ENCODE data around the gene CSMD2. TPM values are rescaled to one million over a fixed set of nuclear protein-coding genes. Genes with fewer than 3 reads are reported as not detected.

The CSMD2 gene
- total RNA-seq, 2 donors from 2014 or later = 0.62 to 2.8 TPM

DNA sequence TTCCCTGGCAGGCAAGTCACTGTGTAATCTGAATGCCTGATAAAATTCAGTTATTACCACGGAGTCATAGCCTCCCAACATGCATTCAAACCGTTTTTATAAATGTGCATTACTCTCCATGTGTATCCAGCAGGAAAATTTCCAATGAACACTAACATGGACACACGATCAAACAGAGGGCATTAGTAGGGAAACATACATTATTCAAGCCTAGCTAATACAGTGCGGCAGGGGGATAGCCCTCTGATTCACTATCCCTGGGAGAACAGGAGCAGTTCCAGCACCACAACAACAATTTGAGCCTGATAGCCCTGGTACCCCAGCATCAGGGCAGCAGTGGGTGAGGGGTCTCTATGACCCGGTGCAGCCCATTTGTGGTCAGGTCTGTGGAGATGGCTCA is 337.0 kb downstream of the CSMD2 start:
- TF ChIP-seq, protein P1, sequence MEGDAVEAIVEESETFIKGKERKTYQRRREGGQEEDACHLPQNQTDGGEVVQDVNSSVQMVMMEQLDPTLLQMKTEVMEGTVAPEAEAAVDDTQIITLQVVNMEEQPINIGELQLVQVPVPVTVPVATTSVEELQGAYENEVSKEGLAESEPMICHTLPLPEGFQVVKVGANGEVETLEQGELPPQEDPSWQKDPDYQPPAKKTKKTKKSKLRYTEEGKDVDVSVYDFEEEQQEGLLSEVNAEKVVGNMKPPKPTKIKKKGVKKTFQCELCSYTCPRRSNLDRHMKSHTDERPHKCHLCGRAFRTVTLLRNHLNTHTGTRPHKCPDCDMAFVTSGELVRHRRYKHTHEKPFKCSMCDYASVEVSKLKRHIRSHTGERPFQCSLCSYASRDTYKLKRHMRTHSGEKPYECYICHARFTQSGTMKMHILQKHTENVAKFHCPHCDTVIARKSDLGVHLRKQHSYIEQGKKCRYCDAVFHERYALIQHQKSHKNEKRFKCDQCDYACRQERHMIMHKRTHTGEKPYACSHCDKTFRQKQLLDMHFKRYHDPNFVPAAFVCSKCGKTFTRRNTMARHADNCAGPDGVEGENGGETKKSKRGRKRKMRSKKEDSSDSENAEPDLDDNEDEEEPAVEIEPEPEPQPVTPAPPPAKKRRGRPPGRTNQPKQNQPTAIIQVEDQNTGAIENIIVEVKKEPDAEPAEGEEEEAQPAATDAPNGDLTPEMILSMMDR (conservative IDR thresholded peaks at IDR 0.05) = no peak

DNA sequence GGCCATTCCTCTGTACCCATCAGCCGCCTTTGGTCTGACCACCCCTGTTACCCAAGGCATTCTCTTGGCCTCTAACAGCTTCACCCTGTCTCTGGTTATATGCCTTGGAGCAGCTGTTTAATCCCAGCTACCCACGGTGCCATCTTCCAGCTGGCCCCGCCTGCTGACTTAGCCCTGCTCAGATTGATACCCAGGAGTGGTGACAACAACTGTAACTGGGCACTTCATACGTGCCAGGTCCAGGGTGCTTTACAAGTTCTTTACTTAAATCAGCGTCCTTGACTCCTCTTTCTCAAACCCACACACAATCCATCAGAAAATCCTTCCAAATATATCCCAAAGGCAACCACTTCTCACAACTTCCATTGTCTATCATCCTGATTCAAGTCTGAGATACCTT is 338.3 kb downstream of the CSMD2 start:
- TF ChIP-seq, protein P1 (conservative IDR thresholded peaks at IDR 0.05) = no peak
- peaks cover 10% of the 10 kb centered on the region for H3K27me3 Mint-ChIP-seq (ENCODE audit: insufficient read depth)
- WGBS, 2 experiments (ENCODE audit: insufficient coverage in 1 of 2, insufficient read length in 1 of 2) = 83 to 88% methylated on average over 1 to 5 of the region's 5 CpGs

More for the DNA sequence above, 337.0 kb downstream of the CSMD2 start:
- no peak overlapping the region for H3K9ac ChIP-seq (ENCODE audit: extremely low read depth, low read length, poor library complexity, severe bottlenecking)
- H3K36me3 ChIP-seq (ENCODE audit: control insufficient read depth, insufficient read depth, low read length) = no peaks in the 10 kb centered on the region
- Mint-ChIP-seq H3K4me1 (no peaks in the 10 kb centered on the region), H3K4me3 (no peak overlapping the region), H3K36me3 (ENCODE audit: low read depth) (peaks cover 8% of the 10 kb centered on the region), H3K27ac (no peak overlapping the region), H3K27me3 (ENCODE audit: insufficient read depth) (peaks cover 3% of the 10 kb centered on the region), H3K9me3 (peaks cover 45% of the 10 kb centered on the region)
- 66 to 78% methylated on average over 4 to 5 of the region's 5 CpGs for WGBS, 2 experiments (ENCODE audit: insufficient coverage in 1 of 2, insufficient read length in 1 of 2)
- peak; percentile 5 for DNase-seq
- H3K9me3 ChIP-seq (ENCODE audit: control insufficient read depth, low read length) = peaks cover 14% of the 10 kb centered on the region
- H3K4me1 ChIP-seq (ENCODE audit: control insufficient read depth, insufficient read depth, low read length) = no peaks in the 10 kb centered on the region
- no peak overlapping the region for H3K27ac ChIP-seq (ENCODE audit: low read depth, low read length)
- H3K27me3 ChIP-seq (ENCODE audit: control insufficient read depth, insufficient read depth, low read length, poor library complexity, severe bottlenecking) = no peaks in the 10 kb centered on the region
- H3K4me3 ChIP-seq (ENCODE audit: low read length) = no peak overlapping the region

GRCh38 chr1:33826311-33826710 is 338.7 kb downstream of the CSMD2 start:
- Mint-ChIP-seq H3K27ac (no peak overlapping the region), H3K9me3 (peaks cover 37% of the 10 kb centered on the region), H3K27me3 (ENCODE audit: insufficient read depth) (peaks cover 10% of the 10 kb centered on the region), H3K4me3 (no peak overlapping the region), H3K4me1 (no peaks in the 10 kb centered on the region), H3K36me3 (ENCODE audit: low read depth) (peaks cover 8% of the 10 kb centered on the region)
- Histone ChIP-seq H3K27me3 (ENCODE audit: control insufficient read depth, insufficient read depth, low read length, poor library complexity, severe bottlenecking) (no peaks in the 10 kb centered on the region), H3K9me3 (ENCODE audit: control insufficient read depth, low read length) (peaks cover 14% of the 10 kb centered on the region), H3K27ac (ENCODE audit: low read depth, low read length) (no peak overlapping the region), H3K9ac (ENCODE audit: extremely low read depth, low read length, poor library complexity, severe bottlenecking) (no peak overlapping the region), H3K36me3 (ENCODE audit: control insufficient read depth, insufficient read depth, low read length) (no peaks in the 10 kb centered on the region), H3K4me3 (ENCODE audit: low read length) (no peak overlapping the region), H3K4me1 (ENCODE audit: control insufficient read depth, insufficient read depth, low read length) (no peaks in the 10 kb centered on the region)
- TF ChIP-seq, protein P1 (conservative IDR thresholded peaks at IDR 0.05) = no peak
- DNase-seq = peak; percentile 3

More for the DNA sequence above, 338.3 kb downstream of the CSMD2 start:
- no peaks in the 10 kb centered on the region for H3K4me1 ChIP-seq (ENCODE audit: control insufficient read depth, insufficient read depth, low read length)
- no peak overlapping the region for H3K27ac ChIP-seq (ENCODE audit: low read depth, low read length)
- Mint-ChIP-seq H3K9me3 (peaks cover 37% of the 10 kb centered on the region), H3K4me3 (no peak overlapping the region), H3K4me1 (no peaks in the 10 kb centered on the region), H3K27ac (no peak overlapping the region), H3K36me3 (ENCODE audit: low read depth) (peaks cover 8% of the 10 kb centered on the region)
- no peak overlapping the region for H3K4me3 ChIP-seq (ENCODE audit: low read length)
- no peaks in the 10 kb centered on the region for H3K27me3 ChIP-seq (ENCODE audit: control insufficient read depth, insufficient read depth, low read length, poor library complexity, severe bottlenecking)
- no peaks in the 10 kb centered on the region for H3K36me3 ChIP-seq (ENCODE audit: control insufficient read depth, insufficient read depth, low read length)
- no peak overlapping the region for H3K9ac ChIP-seq (ENCODE audit: extremely low read depth, low read length, poor library complexity, severe bottlenecking)
- peak; percentile 11 for DNase-seq
- H3K9me3 ChIP-seq (ENCODE audit: control insufficient read depth, low read length) = peaks cover 14% of the 10 kb centered on the region
